Measurements from ENCODE around the gene MRPL12. TPM values are rescaled to one million over a fixed set of nuclear protein-coding genes. Genes with fewer than 3 reads are reported as not detected.

The MRPL12 gene
- total and polyA plus RNA-seq, 2 of the 13 experiments (the other 11 are each of a cell fraction or from before 2014, with no cell fraction given), result 39.1 to 94.1 TPM

DNA sequence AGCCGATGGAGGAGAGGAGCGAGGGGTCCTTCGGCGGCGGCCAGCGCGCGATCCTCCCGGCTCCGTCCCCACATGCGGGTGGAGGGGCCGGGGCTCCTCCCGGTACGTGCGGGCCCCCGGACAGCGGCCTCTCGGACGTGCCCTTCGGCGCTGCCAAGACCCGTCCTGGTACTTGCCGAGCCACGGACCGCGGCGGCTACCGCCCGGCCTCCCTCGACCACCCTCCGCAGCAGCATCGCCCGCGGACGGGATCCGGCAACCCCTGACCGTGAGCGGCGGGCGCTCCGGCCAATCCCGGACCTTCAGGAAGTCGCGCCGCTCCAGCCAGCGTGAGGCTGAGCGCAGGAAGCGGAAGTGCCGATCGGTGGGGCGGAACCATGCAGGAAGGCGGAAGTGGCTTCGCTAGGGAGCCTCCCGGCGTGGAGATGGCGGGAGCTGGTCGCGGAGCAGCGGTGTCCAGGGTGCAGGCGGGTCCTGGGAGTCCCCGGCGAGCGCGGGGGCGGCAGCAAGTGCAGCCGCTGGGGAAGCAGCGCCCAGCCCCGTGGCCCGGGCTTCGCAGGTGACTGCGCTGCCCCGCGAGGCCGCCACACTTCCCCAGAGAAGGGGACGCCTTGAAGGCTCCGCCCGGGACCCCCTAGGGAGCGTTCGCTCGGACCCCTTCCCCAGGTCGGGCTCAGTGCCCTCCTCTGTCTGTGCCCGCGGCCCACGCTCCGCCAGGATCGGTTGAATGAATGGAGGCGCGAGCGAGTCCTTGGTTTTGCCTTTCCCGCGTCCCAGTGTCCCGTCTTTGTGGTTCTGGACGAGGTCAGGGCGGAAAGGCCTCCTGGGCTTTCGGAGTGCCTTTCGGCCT is 36.6 kb upstream of the MRPL12 start, which contains the start of the genes CCDC137 and OXLD1 (continued):
- TF ChIP-seq, protein P1, sequence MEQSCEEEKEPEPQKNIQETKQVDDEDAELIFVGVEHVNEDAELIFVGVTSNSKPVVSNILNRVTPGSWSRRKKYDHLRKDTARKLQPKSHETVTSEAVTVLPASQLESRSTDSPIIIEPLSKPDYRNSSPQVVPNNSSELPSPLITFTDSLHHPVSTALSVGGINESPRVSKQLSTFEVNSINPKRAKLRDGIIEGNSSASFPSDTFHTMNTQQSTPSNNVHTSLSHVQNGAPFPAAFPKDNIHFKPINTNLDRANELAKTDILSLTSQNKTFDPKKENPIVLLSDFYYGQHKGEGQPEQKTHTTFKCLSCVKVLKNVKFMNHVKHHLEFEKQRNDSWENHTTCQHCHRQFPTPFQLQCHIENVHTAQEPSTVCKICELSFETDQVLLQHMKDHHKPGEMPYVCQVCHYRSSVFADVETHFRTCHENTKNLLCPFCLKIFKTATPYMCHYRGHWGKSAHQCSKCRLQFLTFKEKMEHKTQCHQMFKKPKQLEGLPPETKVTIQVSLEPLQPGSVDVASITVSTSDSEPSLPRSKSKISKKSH (CRISPR knock-in tag; IDR thresholded peaks at IDR 0.05; ENCODE audit: borderline replicate concordance), result peak; percentile 77
- TF ChIP-seq EZH2 (conservative IDR thresholded peaks at IDR 0.05; ENCODE audit: low read depth, low read length) (no peak), ZNF10 (CRISPR knock-in tag; IDR thresholded peaks at IDR 0.05; ENCODE audit: borderline replicate concordance, low read depth) (no peak), ZIK1 (CRISPR knock-in tag; IDR thresholded peaks at IDR 0.05; ENCODE audit: borderline replicate concordance, low read depth) (peak; percentile 83), MAF1 (CRISPR knock-in tag; IDR thresholded peaks at IDR 0.05; ENCODE audit: borderline replicate concordance) (peak; percentile 88; the same call in 1 of the 2 replicates), ZNF124 (CRISPR knock-in tag; IDR thresholded peaks at IDR 0.05) (0 out of 2 replicates have a peak, but pooled peaks have one; percentile 26), CREB1 (IDR thresholded peaks at IDR 0.05) (peak; percentile 79), CREB1 (CRISPR knock-in tag; IDR thresholded peaks at IDR 0.05) (no peak), E2F1 (CRISPR knock-in tag; IDR thresholded peaks at IDR 0.05) (peak; percentile 79), MXD3 (CRISPR knock-in tag; IDR thresholded peaks at IDR 0.05) (peak; percentile 67), STAT6 (CRISPR knock-in tag; IDR thresholded peaks at IDR 0.05; ENCODE audit: borderline replicate concordance) (peak; percentile 75; the same call in 1 of the 2 replicates), JUNB (CRISPR knock-in tag; IDR thresholded peaks at IDR 0.05; ENCODE audit: borderline replicate concordance) (no peak; the same call in 1 of the 2 replicates), ZNF652 (CRISPR knock-in tag; IDR thresholded peaks at IDR 0.05; ENCODE audit: borderline replicate concordance, low read depth) (no peak), ZFAT (CRISPR knock-in tag; conservative IDR thresholded peaks at IDR 0.05) (no peak), ETV5 (CRISPR knock-in tag; IDR thresholded peaks at IDR 0.05; ENCODE audit: borderline replicate concordance) (peak; percentile 82), ZFP36L2 (CRISPR knock-in tag; IDR thresholded peaks at IDR 0.05) (no peak), DNMT3B (CRISPR knock-in tag; conservative IDR thresholded peaks at IDR 0.05) (no peak), ZNF878 (CRISPR knock-in tag; IDR thresholded peaks at IDR 0.05) (no peak), THAP7 (CRISPR knock-in tag; IDR thresholded peaks at IDR 0.05) (peak; percentile 54; the same call in 1 of the 2 replicates)
- TF ChIP-seq, protein P2, sequence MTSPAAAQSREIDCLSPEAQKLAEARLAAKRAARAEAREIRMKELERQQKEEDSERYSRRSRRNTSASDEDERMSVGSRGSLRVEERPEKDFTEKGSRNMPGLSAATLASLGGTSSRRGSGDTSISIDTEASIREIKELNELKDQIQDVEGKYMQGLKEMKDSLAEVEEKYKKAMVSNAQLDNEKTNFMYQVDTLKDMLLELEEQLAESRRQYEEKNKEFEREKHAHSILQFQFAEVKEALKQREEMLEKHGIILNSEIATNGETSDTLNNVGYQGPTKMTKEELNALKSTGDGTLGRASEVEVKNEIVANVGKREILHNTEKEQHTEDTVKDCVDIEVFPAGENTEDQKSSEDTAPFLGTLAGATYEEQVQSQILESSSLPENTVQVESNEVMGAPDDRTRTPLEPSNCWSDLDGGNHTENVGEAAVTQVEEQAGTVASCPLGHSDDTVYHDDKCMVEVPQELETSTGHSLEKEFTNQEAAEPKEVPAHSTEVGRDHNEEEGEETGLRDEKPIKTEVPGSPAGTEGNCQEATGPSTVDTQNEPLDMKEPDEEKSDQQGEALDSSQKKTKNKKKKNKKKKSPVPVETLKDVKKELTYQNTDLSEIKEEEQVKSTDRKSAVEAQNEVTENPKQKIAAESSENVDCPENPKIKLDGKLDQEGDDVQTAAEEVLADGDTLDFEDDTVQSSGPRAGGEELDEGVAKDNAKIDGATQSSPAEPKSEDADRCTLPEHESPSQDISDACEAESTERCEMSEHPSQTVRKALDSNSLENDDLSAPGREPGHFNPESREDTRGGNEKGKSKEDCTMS (CRISPR knock-in tag; conservative IDR thresholded peaks at IDR 0.05), result no peak

Measured in HepG2 (cell line).